SK-N-SH (cell line): ENCODE results near the gene PQBP1. TPM values are rescaled to one million over a fixed set of nuclear protein-coding genes. Genes with fewer than 3 reads are reported as not detected.

ENCODE experiments used
- CTCF ChIA-PET: fragments of 300-600, 350-600 bp; formaldehyde crosslinking; extraction: SDS; loops from one replicate; lab custom pipeline; 2021; lab: Yijun Ruan, JAX
- POLR2A ChIA-PET: fragments of 350-600 bp; sonication (Branson Sonifier 250); formaldehyde crosslinking; extraction: SDS; loops from one replicate; lab custom pipeline; 2020; ENCODE audit warnings: antibody characterized with exemption, inconsistent platforms; lab: Yijun Ruan, JAX
- DNase-seq: peaks from one replicate; pipeline ENCODE4 v3.0.0; 2012
- H2AFZ ChIP-seq: fragments of 200-600 bp; sonication (generic); 2 replicates; pipeline ENCODE4 v1.8.1; 2016; ENCODE audit warnings: antibody characterized with exemption, mild to moderate bottlenecking, low read depth
- H3F3A ChIP-seq: fragments of 200-600 bp; sonication (generic); replicated peaks from 2 replicates; pipeline ENCODE3; 2016; ENCODE audit warnings: antibody characterized with exemption, mild to moderate bottlenecking; ENCODE audit not compliant: insufficient read depth
- H3K27ac ChIP-seq, 2 experiments: fragments of 200-500 bp in 1 of 2; fragments of 200-600 bp in 1 of 2; sonication (Bioruptor generic) in 1 of 2; sonication (generic), shearing (Covaris generic) in 1 of 2; 2 replicates each; pipeline versions ENCODE4 v1.5.1 to v1.6.1; 2014 to 2016; ENCODE audit warnings: low read depth in 2 of 2, inconsistent platforms in 1 of 2, low read length in 1 of 2, mild to moderate bottlenecking in 1 of 2, mixed read lengths in 1 of 2
- H3K27me3 ChIP-seq: fragments of 200-600 bp; sonication (generic), shearing (Covaris generic); 2 replicates; pipeline ENCODE4 v1.6.1; 2016; ENCODE audit warnings: mixed run types; ENCODE audit not compliant: insufficient read depth
- H3K36me3 ChIP-seq, 2 experiments: fragments of 200-500 bp in 1 of 2; fragments of 200-600 bp in 1 of 2; sonication (Bioruptor generic) in 1 of 2; sonication (generic) in 1 of 2; replicated peaks in 1 of 2; 2 replicates each; pipeline versions ENCODE3 to v1.5.1; 2014 to 2016; ENCODE audit warnings: low read length in 1 of 2, mild to moderate bottlenecking in 1 of 2; ENCODE audit not compliant: insufficient read depth in 2 of 2, control insufficient read depth in 1 of 2
- H3K4me1 ChIP-seq, 2 experiments: fragments of 200-500 bp in 1 of 2; fragments of 200-600 bp in 1 of 2; sonication (Bioruptor generic) in 1 of 2; sonication (generic), shearing (Covaris generic) in 1 of 2; 2 replicates each; pipeline versions ENCODE4 v1.5.1 to v1.6.1; 2014 to 2016; ENCODE audit warnings: low read depth in 1 of 2, low read length in 1 of 2, mixed run types in 1 of 2; ENCODE audit not compliant: insufficient read depth in 2 of 2, control insufficient read depth in 1 of 2
- H3K4me2 ChIP-seq: fragments of 200-600 bp; sonication (generic), shearing (Covaris generic); 2 replicates; pipeline ENCODE4 v1.6.1; 2017; ENCODE audit warnings: mixed run types
- H3K4me3 ChIP-seq, 2 experiments: fragments of 200-500 bp in 1 of 2; fragments of 200-600 bp in 1 of 2; sonication (Bioruptor generic) in 1 of 2; sonication (generic), shearing (Covaris generic) in 1 of 2; 2 replicates each; pipeline versions ENCODE4 v1.5.1 to v1.8.1; 2014 to 2016; ENCODE audit warnings: low read depth in 2 of 2, inconsistent platforms in 1 of 2, low read length in 1 of 2, mild to moderate bottlenecking in 1 of 2, mixed read lengths in 1 of 2, moderate library complexity in 1 of 2
- H3K79me2 ChIP-seq: fragments of 200-600 bp; sonication (generic); 2 replicates; pipeline ENCODE4 v1.8.1; 2017; ENCODE audit warnings: mild to moderate bottlenecking; ENCODE audit not compliant: insufficient read depth
- H3K9ac ChIP-seq: fragments of 200-600 bp; sonication (generic); 2 replicates; pipeline ENCODE4 v1.6.1; 2017; ENCODE audit warnings: mixed run types
- H3K9me2 ChIP-seq: fragments of 200-600 bp; sonication (generic); 2 replicates; pipeline ENCODE4 v1.6.1; 2017; ENCODE audit warnings: mixed run types
- H3K9me3 ChIP-seq: fragments of 200-600 bp; sonication (generic); 2 replicates; pipeline ENCODE4 v1.6.1; 2017; ENCODE audit warnings: mixed run types, mild to moderate bottlenecking, moderate library complexity
- H4K20me1 ChIP-seq: fragments of 200-600 bp; sonication (generic); 2 replicates; pipeline ENCODE4 v1.6.1; 2017; ENCODE audit warnings: mild to moderate bottlenecking, mixed run types; ENCODE audit not compliant: insufficient read depth
- EZH2phosphoT487 ChIP-seq: fragments of 200-600 bp; sonication (generic); IDR thresholded peaks from 2 replicates; pipeline ENCODE4 v1.6.1; 2017; ENCODE audit warnings: low read depth, mixed run types, mild to moderate bottlenecking, antibody characterized with exemption, moderate library complexity, borderline replicate concordance
- FOXJ3 ChIP-seq: sonication (generic); formaldehyde crosslinking; IDR thresholded peaks from 2 replicates; pipeline ENCODE4 v1.5.1; 2020; ENCODE audit warnings: mild to moderate bottlenecking, missing genetic modification reagents
- FOXM1 ChIP-seq: IDR thresholded peaks from 2 replicates; pipeline ENCODE4 v1.4.0; 2012; ENCODE audit warnings: low read depth, mild to moderate bottlenecking
- JUND ChIP-seq: IDR thresholded peaks from 2 replicates; pipeline ENCODE4 v1.4.0; 2012
- PBX3 ChIP-seq: IDR thresholded peaks from 2 replicates; pipeline ENCODE4; 2012
- POLR2AphosphoS5 ChIP-seq: IDR thresholded peaks from 2 replicates; pipeline ENCODE4 v1.6.1; 2012; ENCODE audit warnings: low read depth, low read length
- SIN3A ChIP-seq: IDR thresholded peaks from 2 replicates; pipeline ENCODE4 v1.6.1; 2012; ENCODE audit warnings: low read depth, mild to moderate bottlenecking, low read length, moderate library complexity, borderline replicate concordance
- TCF12 ChIP-seq: IDR thresholded peaks from 2 replicates; pipeline ENCODE4 v1.4.0; 2012
- TEAD4 ChIP-seq: IDR thresholded peaks from 2 replicates; pipeline ENCODE4 v1.4.0; 2012; ENCODE audit warnings: mild to moderate bottlenecking, borderline replicate concordance; ENCODE audit not compliant: insufficient read depth
- YY1 ChIP-seq: IDR thresholded peaks from 2 replicates; pipeline ENCODE4 v1.4.0; 2012; ENCODE audit warnings: low read depth, mild to moderate bottlenecking
- WGBS: methylation state at CpG from one replicate; pipeline ENCODE4 v1.1.6; 2017; ENCODE audit warnings: low lambda C conversion rate; 5-methylcytosine and 5-hydroxymethylcytosine counted together
- polyA plus RNA-seq, 3 experiments: library from polyadenylated mRNA; depleted of rRNA; stranded (reverse); fragments of >200 nt; gene quantifications; 2 replicates each; pipeline ENCODE4 v1.2.3, GENCODE V29; 2012

The PQBP1 gene
- polyA plus RNA-seq, 1 of the 3 experiments (the other 2 are of a cell fraction) = 113 TPM

GRCh38 chrX:48938721-48939425 is 41.1 kb downstream of the PQBP1 start:
- Histone ChIP-seq H3K27me3 (no peaks in the 10 kb centered on the region), H3K79me2 (peaks cover 51% of the 10 kb centered on the region; the same call in 1 of the 2 replicates), H4K20me1 (peaks cover 77% of the 10 kb centered on the region), H2AFZ (no peak overlapping the region), H3K4me1 (no peaks in the 10 kb centered on the region; a peak in 1 of 4 replicates), H3K27ac (no peak overlapping the region), H3K4me2 (no peak overlapping the region), H3F3A (no peaks in the 10 kb centered on the region), H3K9ac (no peak overlapping the region), H3K9me2 (no peaks in the 10 kb centered on the region), H3K9me3 (no peaks in the 10 kb centered on the region), H3K4me3 (no peak overlapping the region), H3K36me3 (peaks cover 16 to 48% of the 10 kb centered on the region in 2 experiments)
- TF ChIP-seq POLR2AphosphoS5 = no peak
- no peak for TF ChIP-seq TEAD4
- no peak for TF ChIP-seq YY1
- ChIA-PET CTCF (interaction anchor here (2.2 to 3.5 kb wide), 2 partner anchors 7 to 11 kb away, joined by 8 to 10 read pairs; no protein-coding TSS in a partner anchor), POLR2A (no interaction called here)
- DNase-seq = no peak
- WGBS = no CpG with 5 or more reads among the region's 1 CpG

- Histone ChIP-seq H3K4me1 (no peaks in the 10 kb centered on the region; a peak in 1 of 4 replicates), H3K9me3 (no peaks in the 10 kb centered on the region), H3F3A (no peaks in the 10 kb centered on the region), H3K36me3 (peaks cover 9 to 45% of the 10 kb centered on the region in 2 experiments), H3K79me2 (peaks cover 59% of the 10 kb centered on the region), H3K27ac (no peak overlapping the region), H3K9ac (no peak overlapping the region), H2AFZ (no peak overlapping the region), H3K9me2 (no peaks in the 10 kb centered on the region), H3K27me3 (no peaks in the 10 kb centered on the region), H3K4me2 (no peak overlapping the region), H4K20me1 (peaks cover 85% of the 10 kb centered on the region), H3K4me3 (no peak overlapping the region)
- WGBS = 100% methylated on average over 3 of the region's 3 CpGs
- CTCF ChIA-PET = interaction anchor here (3.5 kb wide), 1 partner anchor 12 kb away, joined by 10 read pairs; no protein-coding TSS in a partner anchor
- POLR2A ChIA-PET = no interaction called here
- TF ChIP-seq FOXM1 = no peak
- TF ChIP-seq PBX3 = no peak
- no peak for TF ChIP-seq TCF12
- TF ChIP-seq SIN3A = no peak
- DNase-seq = no peak
Observed at GRCh38 chrX:48939524-48940228, 41.9 kb downstream of the PQBP1 start.

- no peaks in the 10 kb centered on the region; a peak in 1 of 4 replicates for H3K4me1 ChIP-seq
- no peak overlapping the region for H3K9ac ChIP-seq
- H3K27me3 ChIP-seq = no peaks in the 10 kb centered on the region
- H3K4me3 ChIP-seq = no peak overlapping the region
- no peaks in the 10 kb centered on the region for H3F3A ChIP-seq
- POLR2A ChIA-PET = no interaction called here
- CTCF ChIA-PET = interaction anchor here (0.6 to 3.5 kb wide), 2 partner anchors 13 to 46 kb away, joined by 3 to 10 read pairs; no protein-coding TSS in a partner anchor
- H3K27ac ChIP-seq = no peak overlapping the region
- peaks cover 9 to 41% of the 10 kb centered on the region in 2 experiments for H3K36me3 ChIP-seq
- no peak overlapping the region for H2AFZ ChIP-seq
- no peak for TF ChIP-seq FOXJ3 (CRISPR knock-in tag)
- no peak for TF ChIP-seq EZH2phosphoT487
- no peak for TF ChIP-seq JUND
- WGBS = 100% methylated on average over 1 of the region's 2 CpGs
- no peak for DNase-seq
- no peaks in the 10 kb centered on the region for H3K9me3 ChIP-seq
- peaks cover 67% of the 10 kb centered on the region for H3K79me2 ChIP-seq
- no peaks in the 10 kb centered on the region for H3K9me2 ChIP-seq
- peaks cover 93% of the 10 kb centered on the region for H4K20me1 ChIP-seq
- no peak overlapping the region for H3K4me2 ChIP-seq
Observed at GRCh38 chrX:48940404-48940955, 42.8 kb downstream of the PQBP1 start.
